AG04450 (cell line): Measurements from ENCODE around the gene NEDD8. TPM values are rescaled to one million over a fixed set of nuclear protein-coding genes. Genes with fewer than 3 reads are reported as not detected.
A peak's percentile ranks its signal among the peaks of the same experiment; 100 is the strongest.

Experiments used
- CTCF ChIA-PET: fragments of 300-600, 350-600 bp; formaldehyde crosslinking; extraction: SDS; loops from one replicate; lab custom pipeline; 2022; ENCODE audit warnings: antibody characterized with exemption, inconsistent platforms; lab: Charles Lee
- POLR2A ChIA-PET: fragments of 350-600 bp; formaldehyde crosslinking; extraction: SDS; loops from one replicate; lab custom pipeline; 2021; ENCODE audit warnings: antibody characterized with exemption, inconsistent platforms; lab: Yijun Ruan, JAX
- DNase-seq: peaks from one replicate; pipeline ENCODE4 v3.0.0-alpha.2; 2011; ENCODE audit warnings: low read depth, low spot score
- H3K27ac ChIP-seq: one replicate; pipeline ENCODE4 v1.5.1; 2012; ENCODE audit warnings: low read depth, low read length, control low read depth
- H3K27me3 ChIP-seq: one replicate; pipeline ENCODE4 v1.6.0; 2012; ENCODE audit warnings: low read length; ENCODE audit not compliant: control insufficient read depth, insufficient read depth
- H3K4me3 ChIP-seq: 2 replicates; pipeline ENCODE4 v1.5.1; 2011; ENCODE audit warnings: mild to moderate bottlenecking, low read depth, low read length, control low read depth
- H3K9me3 ChIP-seq: 2 replicates; pipeline ENCODE4 v1.5.1; 2012; ENCODE audit warnings: low read length; ENCODE audit not compliant: control insufficient read depth, insufficient read depth
- CTCF ChIP-seq: IDR thresholded peaks from 2 replicates; pipeline ENCODE4 v1.5.1; 2011; ENCODE audit warnings: low read depth, low read length, control low read depth, inconsistent platforms
- polyA plus RNA-seq: library from polyadenylated mRNA; depleted of rRNA; stranded (reverse); fragments of >200 nt; gene quantifications from 2 replicates; pipeline ENCODE4 v1.2.3, GENCODE V29; 2011

Gene NEDD8
- polyA plus RNA-seq, 1 experiment = 363 TPM

GRCh38 chr14:24236689-24237462 is 4.7 kb upstream of the NEDD8 start:
- H3K27me3 ChIP-seq = no peaks in the 10 kb centered on the region
- ChIA-PET CTCF (interaction anchor here (1.1 kb wide), 1 partner anchor 71 kb away, joined by 3 read pairs; the partner anchor contains the start of gene CIDEB), POLR2A (no interaction called here)
- H3K9me3 ChIP-seq = no peaks in the 10 kb centered on the region
- H3K27ac ChIP-seq = no peak overlapping the region
- no peak for DNase-seq
- TF ChIP-seq CTCF = no peak
- H3K4me3 ChIP-seq = no peak overlapping the region

GRCh38 chr14:24235804-24236688 is 3.9 kb upstream of the NEDD8 start:
- POLR2A ChIA-PET = no interaction called here

GRCh38 chr14:24234095-24235005 is 2.2 kb upstream of the NEDD8 start:
- no peaks in the 10 kb centered on the region for H3K27me3 ChIP-seq
- DNase-seq = no peak
- ChIA-PET POLR2A (no interaction called here), CTCF (interaction anchor here (0.9 to 1.2 kb wide), 2 partner anchors 73 to 74 kb away, joined by 4 to 5 read pairs; partner anchors contain the start of genes CIDEB and IRF9)
- H3K9me3 ChIP-seq = no peaks in the 10 kb centered on the region; the same call in 1 of the 2 replicates
- no peak overlapping the region for H3K27ac ChIP-seq
- no peak for TF ChIP-seq CTCF
- H3K4me3 ChIP-seq = no peak overlapping the region

More at GRCh38 chr14:24235804-24236688, 3.9 kb upstream of the NEDD8 start:
- no peak for TF ChIP-seq CTCF
- H3K27ac ChIP-seq = no peak overlapping the region
- no peak overlapping the region for H3K4me3 ChIP-seq
- CTCF ChIA-PET = interaction anchor here (1.1 kb wide), 1 partner anchor 72 kb away, joined by 3 read pairs; the partner anchor contains the start of gene CIDEB
- DNase-seq = no peak
- no peaks in the 10 kb centered on the region for H3K27me3 ChIP-seq
- H3K9me3 ChIP-seq = no peaks in the 10 kb centered on the region; the same call in 1 of the 2 replicates

GRCh38 chr14:24233538-24233866 is 1.3 kb upstream of the NEDD8 start:
- ChIA-PET CTCF (interaction anchor here (0.6 kb wide), 1 partner anchor 1149 kb away, joined by 8 read pairs; no protein-coding TSS in a partner anchor), POLR2A (no interaction called here)
- H3K27ac ChIP-seq = no peak overlapping the region
- DNase-seq = no peak
- H3K4me3 ChIP-seq = peak overlapping the region; percentile 95
- H3K27me3 ChIP-seq = no peaks in the 10 kb centered on the region
- H3K9me3 ChIP-seq = no peaks in the 10 kb centered on the region; the same call in 1 of the 2 replicates
- TF ChIP-seq CTCF = no peak
